Neural cell (in vitro differentiated cells): ENCODE results near the gene TMEFF2. TPM values are rescaled to one million over a fixed set of nuclear protein-coding genes. Genes with fewer than 3 reads are reported as not detected.

Experiments used
- H2AFZ ChIP-seq: fragments of 200-600, 300-800 bp; sonication (generic), shearing (Covaris generic); 2 replicates; pipeline ENCODE4 v1.6.0; 2014; ENCODE audit warnings: low read depth, mild to moderate bottlenecking, antibody characterized with exemption, low read length, moderate library complexity
- H3F3A ChIP-seq: fragments of 200-600 bp; shearing (Covaris generic); 2 replicates; pipeline ENCODE4 v1.6.1; 2016; ENCODE audit warnings: mild to moderate bottlenecking, moderate library complexity, mixed read lengths, antibody characterized with exemption, low read length; ENCODE audit not compliant: insufficient read depth, poor library complexity, severe bottlenecking
- H3K27ac ChIP-seq: fragments of 200-600, 300-800 bp; sonication (generic), shearing (Covaris generic); 2 replicates; pipeline ENCODE4 v1.5.1; 2014; ENCODE audit warnings: mild to moderate bottlenecking, low read length, moderate library complexity
- H3K27me3 ChIP-seq: fragments of 300-800, 200-600 bp; sonication (generic), shearing (Covaris generic); 2 replicates; pipeline ENCODE4 v1.6.0; 2014; ENCODE audit warnings: mild to moderate bottlenecking, low read depth, low read length, moderate library complexity; ENCODE audit not compliant: insufficient read depth
- H3K36me3 ChIP-seq: fragments of 300-800, 200-600 bp; sonication (generic), shearing (Covaris generic); 2 replicates; pipeline ENCODE4 v1.5.1; 2014; ENCODE audit warnings: mild to moderate bottlenecking, antibody characterized with exemption, low read length, moderate library complexity; ENCODE audit not compliant: insufficient read depth
- H3K4me2 ChIP-seq: fragments of 300-800, 200-600 bp; sonication (generic), shearing (Covaris generic); 2 replicates; pipeline ENCODE4 v1.6.0; 2014; ENCODE audit warnings: mild to moderate bottlenecking, low read length
- H3K4me3 ChIP-seq: fragments of 300-800, 200-600 bp; sonication (generic), shearing (Covaris generic); 2 replicates; pipeline ENCODE4 v1.5.1; 2014; ENCODE audit warnings: mild to moderate bottlenecking, low read length, moderate library complexity
- H3K79me2 ChIP-seq: fragments of 200-600 bp; shearing (Covaris generic); replicated peaks from 2 replicates; pipeline ENCODE4 v1.6.0; 2014; ENCODE audit warnings: mild to moderate bottlenecking, low read length, moderate library complexity; ENCODE audit not compliant: insufficient read depth
- H3K9ac ChIP-seq: fragments of 300-800, 200-600 bp; sonication (generic), shearing (Covaris generic); 2 replicates; pipeline ENCODE4 v1.6.1; 2016; ENCODE audit warnings: mild to moderate bottlenecking, low read length, mixed read lengths
- H3K9me2 ChIP-seq: fragments of 200-600 bp; shearing (Covaris generic); 2 replicates; pipeline ENCODE4 v1.6.1; 2016; ENCODE audit warnings: mild to moderate bottlenecking, low read length, mixed read lengths; ENCODE audit not compliant: insufficient read depth
- H3K9me3 ChIP-seq: fragments of 200-600, 300-800 bp; sonication (generic), shearing (Covaris generic); 2 replicates; pipeline ENCODE4 v1.6.1; 2016; ENCODE audit warnings: mild to moderate bottlenecking, mixed run types, low read length, moderate library complexity, mixed read lengths
- H4K20me1 ChIP-seq: fragments of 200-600 bp; shearing (Covaris generic); 2 replicates; pipeline ENCODE4 v1.6.1; 2016; ENCODE audit warnings: mild to moderate bottlenecking, mixed run types; ENCODE audit not compliant: insufficient read depth
- EP300 ChIP-seq: fragments of 450-650 bp; conservative IDR thresholded peaks from 2 replicates; pipeline ENCODE4 v1.6.1; 2014; ENCODE audit warnings: antibody characterized with exemption, mild to moderate bottlenecking, moderate library complexity; ENCODE audit not compliant: poor library complexity, severe bottlenecking
- EZH2 ChIP-seq: fragments of 200-600, 300-800 bp; shearing (Covaris generic), sonication (generic); IDR thresholded peaks from 2 replicates; pipeline ENCODE4 v1.6.1; 2014; ENCODE audit warnings: antibody characterized with exemption, low read length, borderline replicate concordance, mild to moderate bottlenecking; ENCODE audit not compliant: insufficient read depth, poor library complexity, severe bottlenecking
- MXI1 ChIP-seq: fragments of 450-650 bp; conservative IDR thresholded peaks from 2 replicates; pipeline ENCODE4 v1.6.1; 2014; ENCODE audit warnings: antibody characterized with exemption, mild to moderate bottlenecking; ENCODE audit not compliant: poor library complexity, severe bottlenecking
- POLR2AphosphoS5 ChIP-seq: IDR thresholded peaks from 2 replicates; pipeline ENCODE4 v1.6.1; 2012
- RAD21 ChIP-seq: fragments of 450-650 bp; conservative IDR thresholded peaks from 2 replicates; pipeline ENCODE4 v1.6.1; 2014; ENCODE audit warnings: antibody characterized with exemption, mild to moderate bottlenecking, moderate library complexity
- SMC3 ChIP-seq: fragments of 450-650 bp; conservative IDR thresholded peaks from 2 replicates; pipeline ENCODE4 v1.6.1; 2014; ENCODE audit warnings: antibody characterized with exemption, mild to moderate bottlenecking, moderate library complexity; ENCODE audit not compliant: poor library complexity
- TAF1 ChIP-seq: IDR thresholded peaks from 2 replicates; pipeline ENCODE4 v1.6.1; 2012; ENCODE audit warnings: low read depth
- polyA plus RNA-seq: library from polyadenylated mRNA; depleted of rRNA; stranded (reverse); fragments of >200 nt; gene quantifications from 2 replicates; pipeline ENCODE4 v1.2.3, GENCODE V29; 2014
- TF ChIP-seq, protein P1 (sequence below): fragments of 450-650 bp; IDR thresholded peaks from 2 replicates; pipeline ENCODE4 v1.5.1; 2014; ENCODE audit warnings: antibody characterized with exemption, mild to moderate bottlenecking, moderate library complexity; ENCODE audit not compliant: poor library complexity, severe bottlenecking
- TF ChIP-seq, protein P2 (sequence below): IDR thresholded peaks from 2 replicates; pipeline ENCODE4 v1.6.1; 2012; ENCODE audit warnings: borderline replicate concordance

TMEFF2 gene
- polyA plus RNA-seq, 1 donor from 2014 or later, result 24.6 TPM

GRCh38 chr2:192044496-192044895 lies 150.2 kb downstream of the TMEFF2 start:
- H3K9me3 ChIP-seq, result no peaks in the 10 kb centered on the region
- H3F3A ChIP-seq, result no peaks in the 10 kb centered on the region
- H3K4me3 ChIP-seq, result no peak overlapping the region
- no peaks in the 10 kb centered on the region for H4K20me1 ChIP-seq
- no peak overlapping the region for H3K27ac ChIP-seq
- H3K9me2 ChIP-seq, result no peaks in the 10 kb centered on the region
- TF ChIP-seq EZH2 (no peak), TAF1 (no peak), SMC3 (no peak)
- no peak overlapping the region for H2AFZ ChIP-seq
- no peaks in the 10 kb centered on the region for H3K36me3 ChIP-seq
- no peaks in the 10 kb centered on the region for H3K27me3 ChIP-seq
- no peak overlapping the region for H3K4me2 ChIP-seq
- H3K79me2 ChIP-seq, result no peaks in the 10 kb centered on the region
- H3K9ac ChIP-seq, result no peak overlapping the region

GRCh38 chr2:192043216-192043870 lies 151.4 kb downstream of the TMEFF2 start:
- H3K9me3 ChIP-seq, result no peaks in the 10 kb centered on the region
- no peaks in the 10 kb centered on the region for H3K36me3 ChIP-seq
- H3K4me2 ChIP-seq, result no peak overlapping the region
- H4K20me1 ChIP-seq, result no peaks in the 10 kb centered on the region
- no peak overlapping the region for H3K27ac ChIP-seq
- no peaks in the 10 kb centered on the region for H3K27me3 ChIP-seq
- H3K4me3 ChIP-seq, result no peak overlapping the region
- no peaks in the 10 kb centered on the region for H3F3A ChIP-seq
- H3K79me2 ChIP-seq, result no peaks in the 10 kb centered on the region
- no peaks in the 10 kb centered on the region for H3K9me2 ChIP-seq
- no peak overlapping the region for H3K9ac ChIP-seq
- H2AFZ ChIP-seq, result no peak overlapping the region
- TF ChIP-seq EZH2, result no peak
- TF ChIP-seq MXI1, result no peak
- TF ChIP-seq EP300, result no peak
- TF ChIP-seq, protein P1, sequence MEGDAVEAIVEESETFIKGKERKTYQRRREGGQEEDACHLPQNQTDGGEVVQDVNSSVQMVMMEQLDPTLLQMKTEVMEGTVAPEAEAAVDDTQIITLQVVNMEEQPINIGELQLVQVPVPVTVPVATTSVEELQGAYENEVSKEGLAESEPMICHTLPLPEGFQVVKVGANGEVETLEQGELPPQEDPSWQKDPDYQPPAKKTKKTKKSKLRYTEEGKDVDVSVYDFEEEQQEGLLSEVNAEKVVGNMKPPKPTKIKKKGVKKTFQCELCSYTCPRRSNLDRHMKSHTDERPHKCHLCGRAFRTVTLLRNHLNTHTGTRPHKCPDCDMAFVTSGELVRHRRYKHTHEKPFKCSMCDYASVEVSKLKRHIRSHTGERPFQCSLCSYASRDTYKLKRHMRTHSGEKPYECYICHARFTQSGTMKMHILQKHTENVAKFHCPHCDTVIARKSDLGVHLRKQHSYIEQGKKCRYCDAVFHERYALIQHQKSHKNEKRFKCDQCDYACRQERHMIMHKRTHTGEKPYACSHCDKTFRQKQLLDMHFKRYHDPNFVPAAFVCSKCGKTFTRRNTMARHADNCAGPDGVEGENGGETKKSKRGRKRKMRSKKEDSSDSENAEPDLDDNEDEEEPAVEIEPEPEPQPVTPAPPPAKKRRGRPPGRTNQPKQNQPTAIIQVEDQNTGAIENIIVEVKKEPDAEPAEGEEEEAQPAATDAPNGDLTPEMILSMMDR, result no peak
- TF ChIP-seq RAD21, result no peak
- no peak for TF ChIP-seq POLR2AphosphoS5
- no peak for TF ChIP-seq TAF1
- TF ChIP-seq SMC3, result no peak

DNA sequence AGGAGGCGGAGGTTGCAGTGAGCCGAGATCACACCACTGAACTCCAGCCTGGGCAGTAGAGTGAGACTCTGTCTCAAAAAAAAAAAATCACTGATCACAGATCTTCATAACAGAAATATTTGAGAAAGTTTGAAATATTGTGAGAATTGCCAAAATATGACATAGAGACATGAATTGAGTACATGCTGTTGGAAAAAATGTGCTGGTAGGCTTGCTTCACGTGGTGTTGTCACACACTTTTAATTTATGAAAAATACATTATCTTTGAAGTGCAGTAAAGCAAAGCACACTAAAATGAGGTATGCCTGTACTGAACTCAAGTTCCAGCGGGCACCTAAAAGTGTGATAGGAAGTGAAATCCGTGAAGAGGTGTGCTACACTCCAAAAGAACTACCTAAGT lies 152.6 kb downstream of the TMEFF2 start:
- Histone ChIP-seq H3K79me2 (no peaks in the 10 kb centered on the region), H4K20me1 (no peaks in the 10 kb centered on the region), H2AFZ (no peak overlapping the region), H3K4me2 (no peak overlapping the region), H3K4me3 (no peak overlapping the region), H3K27ac (no peak overlapping the region), H3F3A (no peaks in the 10 kb centered on the region), H3K36me3 (no peaks in the 10 kb centered on the region), H3K9ac (no peak overlapping the region), H3K9me2 (no peaks in the 10 kb centered on the region), H3K9me3 (no peaks in the 10 kb centered on the region), H3K27me3 (no peaks in the 10 kb centered on the region)
- TF ChIP-seq, protein P2, sequence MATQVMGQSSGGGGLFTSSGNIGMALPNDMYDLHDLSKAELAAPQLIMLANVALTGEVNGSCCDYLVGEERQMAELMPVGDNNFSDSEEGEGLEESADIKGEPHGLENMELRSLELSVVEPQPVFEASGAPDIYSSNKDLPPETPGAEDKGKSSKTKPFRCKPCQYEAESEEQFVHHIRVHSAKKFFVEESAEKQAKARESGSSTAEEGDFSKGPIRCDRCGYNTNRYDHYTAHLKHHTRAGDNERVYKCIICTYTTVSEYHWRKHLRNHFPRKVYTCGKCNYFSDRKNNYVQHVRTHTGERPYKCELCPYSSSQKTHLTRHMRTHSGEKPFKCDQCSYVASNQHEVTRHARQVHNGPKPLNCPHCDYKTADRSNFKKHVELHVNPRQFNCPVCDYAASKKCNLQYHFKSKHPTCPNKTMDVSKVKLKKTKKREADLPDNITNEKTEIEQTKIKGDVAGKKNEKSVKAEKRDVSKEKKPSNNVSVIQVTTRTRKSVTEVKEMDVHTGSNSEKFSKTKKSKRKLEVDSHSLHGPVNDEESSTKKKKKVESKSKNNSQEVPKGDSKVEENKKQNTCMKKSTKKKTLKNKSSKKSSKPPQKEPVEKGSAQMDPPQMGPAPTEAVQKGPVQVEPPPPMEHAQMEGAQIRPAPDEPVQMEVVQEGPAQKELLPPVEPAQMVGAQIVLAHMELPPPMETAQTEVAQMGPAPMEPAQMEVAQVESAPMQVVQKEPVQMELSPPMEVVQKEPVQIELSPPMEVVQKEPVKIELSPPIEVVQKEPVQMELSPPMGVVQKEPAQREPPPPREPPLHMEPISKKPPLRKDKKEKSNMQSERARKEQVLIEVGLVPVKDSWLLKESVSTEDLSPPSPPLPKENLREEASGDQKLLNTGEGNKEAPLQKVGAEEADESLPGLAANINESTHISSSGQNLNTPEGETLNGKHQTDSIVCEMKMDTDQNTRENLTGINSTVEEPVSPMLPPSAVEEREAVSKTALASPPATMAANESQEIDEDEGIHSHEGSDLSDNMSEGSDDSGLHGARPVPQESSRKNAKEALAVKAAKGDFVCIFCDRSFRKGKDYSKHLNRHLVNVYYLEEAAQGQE, result no peak
- TF ChIP-seq TAF1, result no peak
- TF ChIP-seq RAD21, result no peak
- TF ChIP-seq, protein P1, result no peak
- no peak for TF ChIP-seq MXI1
- TF ChIP-seq SMC3, result no peak
- no peak for TF ChIP-seq EZH2
- no peak for TF ChIP-seq EP300
- no peak for TF ChIP-seq POLR2AphosphoS5
